Natural killer cell (primary cell): ENCODE results near the gene RBFOX2. TPM values are rescaled to one million over a fixed set of nuclear protein-coding genes. Genes with fewer than 3 reads are reported as not detected.

Source experiments
- ATAC-seq, 3 donors: fragments of 150-1000 bp in 2 of 3; fragments of 200-7000 bp in 1 of 3; cut with Tn5 transposase; 1 replicate in 1 of 3; 2 replicates in 2 of 3; pipeline ENCODE4 v1.10.0; 2021; ENCODE audit warnings: mild to moderate bottlenecking in 2 of 3, moderate library complexity in 2 of 3
- DNase-seq, 2 donors: peaks; one replicate each; pipeline versions ENCODE4 v3.0.0 to v3.0.0-alpha.2; 2013 to 2021; ENCODE audit warnings: mixed read lengths in 1 of 2
- H3K27ac ChIP-seq: one replicate; pipeline ENCODE4 v1.5.1; 2013; ENCODE audit warnings: mild to moderate bottlenecking, low read length
- H3K27me3 ChIP-seq: one replicate; pipeline ENCODE4 v1.6.1; 2013; ENCODE audit warnings: low read length; ENCODE audit not compliant: control insufficient read depth, insufficient read depth
- H3K36me3 ChIP-seq: one replicate; pipeline ENCODE4 v1.6.1; 2013; ENCODE audit warnings: low read length; ENCODE audit not compliant: control insufficient read depth, insufficient read depth
- H3K4me1 ChIP-seq: one replicate; pipeline ENCODE4 v1.6.1; 2013; ENCODE audit warnings: low read length; ENCODE audit not compliant: control insufficient read depth, insufficient read depth
- H3K4me3 ChIP-seq: one replicate; pipeline ENCODE4 v1.5.1; 2013; ENCODE audit warnings: low read length
- H3K9me3 ChIP-seq: one replicate; pipeline ENCODE4 v1.6.1; 2013; ENCODE audit warnings: low read length; ENCODE audit not compliant: control insufficient read depth, insufficient read depth
- H3K27ac Mint-ChIP-seq, 2 donors: one replicate each; pipeline ENCODE4 v1.8.0; 2022; ENCODE audit warnings: mild to moderate bottlenecking in 2 of 2, mixed read lengths in 2 of 2, moderate library complexity in 1 of 2
- H3K27me3 Mint-ChIP-seq, 2 donors: one replicate each; pipeline ENCODE4 v1.8.0; 2022; ENCODE audit warnings: low read depth in 2 of 2, mixed read lengths in 2 of 2
- H3K36me3 Mint-ChIP-seq: one replicate; pipeline ENCODE4 v1.8.0; 2022; ENCODE audit warnings: mixed read lengths
- H3K4me1 Mint-ChIP-seq, 2 donors: one replicate each; pipeline ENCODE4 v1.8.0; 2022; ENCODE audit warnings: mixed read lengths in 2 of 2
- H3K4me3 Mint-ChIP-seq: one replicate; pipeline ENCODE4 v1.8.0; 2022; ENCODE audit warnings: mild to moderate bottlenecking, moderate library complexity, mixed read lengths
- H3K9me3 Mint-ChIP-seq, 2 donors: one replicate each; pipeline ENCODE4 v1.8.0; 2022; ENCODE audit warnings: mixed read lengths in 2 of 2
- WGBS: methylation state at CpG from one replicate; pipeline ENCODE4 v1.1.7; 2013; ENCODE audit warnings: missing lambda C conversion rate; ENCODE audit not compliant: insufficient coverage; 5-methylcytosine and 5-hydroxymethylcytosine counted together
- intact Hi-C: fragments of 100-400 bp; cut with micrococcal nuclease; formaldehyde crosslinking; loops from one replicate; pipeline ENCODE4 v1.14.2; 2022
- total RNA-seq, 4 donors: library from RNA; stranded (reverse); fragments of 120-200 nt in 1 of 4; gene quantifications; one replicate each; pipeline versions ENCODE4 v1.2.3 to v1.2.4, GENCODE V29; 2013 to 2022
- TF ChIP-seq, protein P1 (sequence below): fragments of 200-600 bp; IDR thresholded peaks from one replicate; pipeline ENCODE4 v1.8.0; 2022; ENCODE audit warnings: antibody characterized with exemption

RBFOX2 gene
- total RNA-seq, 3 donors from 2014 or later (not counting 1 experiment from before 2014, with no cell fraction given) = 1.0 to 4.7 (median 3.0) TPM

DNA sequence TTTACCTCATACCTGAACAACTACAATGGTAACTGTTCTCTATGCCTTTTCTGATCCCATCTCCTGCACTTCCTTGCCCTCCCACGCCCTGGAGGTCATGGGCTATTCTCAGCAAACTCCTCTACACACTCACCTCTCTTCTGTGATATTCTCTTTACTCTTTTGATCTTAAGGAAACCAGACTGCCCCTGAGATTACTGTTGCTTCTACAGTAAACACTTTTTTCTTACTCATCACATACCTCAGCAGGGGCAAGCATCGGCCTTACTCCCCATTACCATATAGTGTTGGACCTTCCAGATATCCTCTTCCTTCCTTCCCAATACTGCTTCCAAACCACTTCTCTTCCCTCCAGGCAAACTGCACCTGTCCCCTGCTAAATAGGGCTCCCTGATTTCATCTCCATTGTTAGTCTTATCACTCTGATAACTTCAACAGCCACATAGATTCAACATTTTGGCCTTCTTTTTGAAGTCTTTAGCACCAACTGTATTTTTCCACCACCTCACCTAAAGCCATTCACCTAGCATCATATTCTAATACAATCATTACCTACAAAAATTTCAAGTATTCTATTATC lies 141.2 kb downstream of the RBFOX2 start:
- Histone ChIP-seq H3K36me3 (no peaks in the 10 kb centered on the region), H3K4me1 (no peaks in the 10 kb centered on the region), H3K9me3 (no peaks in the 10 kb centered on the region), H3K27me3 (no peaks in the 10 kb centered on the region), H3K27ac (no peak overlapping the region), H3K4me3 (no peak overlapping the region)
- TF ChIP-seq, protein P1, sequence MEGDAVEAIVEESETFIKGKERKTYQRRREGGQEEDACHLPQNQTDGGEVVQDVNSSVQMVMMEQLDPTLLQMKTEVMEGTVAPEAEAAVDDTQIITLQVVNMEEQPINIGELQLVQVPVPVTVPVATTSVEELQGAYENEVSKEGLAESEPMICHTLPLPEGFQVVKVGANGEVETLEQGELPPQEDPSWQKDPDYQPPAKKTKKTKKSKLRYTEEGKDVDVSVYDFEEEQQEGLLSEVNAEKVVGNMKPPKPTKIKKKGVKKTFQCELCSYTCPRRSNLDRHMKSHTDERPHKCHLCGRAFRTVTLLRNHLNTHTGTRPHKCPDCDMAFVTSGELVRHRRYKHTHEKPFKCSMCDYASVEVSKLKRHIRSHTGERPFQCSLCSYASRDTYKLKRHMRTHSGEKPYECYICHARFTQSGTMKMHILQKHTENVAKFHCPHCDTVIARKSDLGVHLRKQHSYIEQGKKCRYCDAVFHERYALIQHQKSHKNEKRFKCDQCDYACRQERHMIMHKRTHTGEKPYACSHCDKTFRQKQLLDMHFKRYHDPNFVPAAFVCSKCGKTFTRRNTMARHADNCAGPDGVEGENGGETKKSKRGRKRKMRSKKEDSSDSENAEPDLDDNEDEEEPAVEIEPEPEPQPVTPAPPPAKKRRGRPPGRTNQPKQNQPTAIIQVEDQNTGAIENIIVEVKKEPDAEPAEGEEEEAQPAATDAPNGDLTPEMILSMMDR = no peak
- Mint-ChIP-seq H3K4me3 (no peak overlapping the region), H3K9me3 (no peaks in the 10 kb centered on the region), H3K27ac (no peak overlapping the region), H3K27me3 (peaks cover 2 to 6% of the 10 kb centered on the region in 2 donors), H3K36me3 (no peaks in the 10 kb centered on the region), H3K4me1 (peaks cover 0 to 12% of the 10 kb centered on the region in 2 donors)
- intact Hi-C loops = no loop called here
- ATAC-seq (no peak), DNase-seq (no peak)
- 92% methylated on average over 2 of the region's 2 CpGs for WGBS

DNA sequence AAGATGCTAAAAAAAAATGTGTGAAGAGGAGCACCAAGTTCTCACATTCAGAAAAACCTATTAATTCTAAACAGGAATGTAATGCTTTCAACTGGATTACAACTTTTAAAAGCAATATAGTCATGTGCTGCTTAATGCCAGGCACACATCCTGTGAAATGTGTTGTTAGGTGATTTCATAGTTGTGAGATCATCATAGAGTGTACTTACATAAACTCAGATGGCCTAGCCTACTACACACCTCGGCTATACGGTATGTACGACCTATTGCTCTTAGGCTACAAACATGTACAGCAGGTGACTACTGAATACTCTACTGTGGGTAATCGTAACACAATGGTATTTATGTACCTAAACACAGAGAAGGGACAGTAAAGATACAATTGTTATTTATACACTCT lies 142.3 kb downstream of the RBFOX2 start:
- Mint-ChIP-seq H3K4me3 (no peak overlapping the region), H3K27ac (no peak overlapping the region), H3K27me3 (no peaks in the 10 kb centered on the region), H3K9me3 (no peaks in the 10 kb centered on the region), H3K36me3 (no peaks in the 10 kb centered on the region), H3K4me1 (peaks cover 0 to 13% of the 10 kb centered on the region in 2 donors)
- TF ChIP-seq, protein P1 = no peak
- DNase-seq (no peak), ATAC-seq (no peak)
- Histone ChIP-seq H3K9me3 (no peaks in the 10 kb centered on the region), H3K4me3 (no peak overlapping the region), H3K27me3 (no peaks in the 10 kb centered on the region), H3K27ac (no peak overlapping the region), H3K4me1 (no peaks in the 10 kb centered on the region), H3K36me3 (no peaks in the 10 kb centered on the region)
- intact Hi-C loops = no loop called here
- WGBS = 96% methylated on average over 4 of the region's 4 CpGs

DNA sequence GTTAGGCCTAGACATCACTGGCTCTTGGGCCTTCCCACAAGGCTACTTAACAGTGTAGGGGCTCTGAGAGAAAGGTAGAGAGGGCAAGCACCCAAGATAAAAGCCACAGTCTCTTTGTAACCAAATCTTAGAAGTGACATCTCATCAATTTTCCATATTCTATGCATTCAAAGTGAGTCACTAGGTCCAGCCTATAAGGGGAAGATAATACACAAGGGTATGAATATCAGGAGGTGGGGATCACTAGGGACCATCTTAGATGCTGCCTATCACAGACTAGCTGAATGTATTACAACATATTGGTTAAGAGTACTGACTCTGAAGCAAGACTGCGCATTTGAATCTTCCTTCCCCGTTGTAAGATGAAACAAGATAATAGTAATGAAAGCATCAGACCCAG lies 144.1 kb downstream of the RBFOX2 start:
- H3K27ac ChIP-seq = no peak overlapping the region
- Mint-ChIP-seq H3K27ac (no peak overlapping the region), H3K4me1 (peaks cover 0 to 18% of the 10 kb centered on the region in 2 donors), H3K9me3 (no peaks in the 10 kb centered on the region), H3K4me3 (no peak overlapping the region), H3K36me3 (no peaks in the 10 kb centered on the region), H3K27me3 (peaks cover 0 to 1% of the 10 kb centered on the region in 2 donors)
- WGBS = 91% methylated on average over 2 of the region's 2 CpGs
- no peaks in the 10 kb centered on the region for H3K4me1 ChIP-seq
- no peaks in the 10 kb centered on the region for H3K9me3 ChIP-seq
- no peaks in the 10 kb centered on the region for H3K36me3 ChIP-seq
- TF ChIP-seq, protein P1 = no peak
- H3K4me3 ChIP-seq = no peak overlapping the region
- intact Hi-C loops = no loop called here
- no peak for DNase-seq
- H3K27me3 ChIP-seq = no peaks in the 10 kb centered on the region
- ATAC-seq = no peak

DNA sequence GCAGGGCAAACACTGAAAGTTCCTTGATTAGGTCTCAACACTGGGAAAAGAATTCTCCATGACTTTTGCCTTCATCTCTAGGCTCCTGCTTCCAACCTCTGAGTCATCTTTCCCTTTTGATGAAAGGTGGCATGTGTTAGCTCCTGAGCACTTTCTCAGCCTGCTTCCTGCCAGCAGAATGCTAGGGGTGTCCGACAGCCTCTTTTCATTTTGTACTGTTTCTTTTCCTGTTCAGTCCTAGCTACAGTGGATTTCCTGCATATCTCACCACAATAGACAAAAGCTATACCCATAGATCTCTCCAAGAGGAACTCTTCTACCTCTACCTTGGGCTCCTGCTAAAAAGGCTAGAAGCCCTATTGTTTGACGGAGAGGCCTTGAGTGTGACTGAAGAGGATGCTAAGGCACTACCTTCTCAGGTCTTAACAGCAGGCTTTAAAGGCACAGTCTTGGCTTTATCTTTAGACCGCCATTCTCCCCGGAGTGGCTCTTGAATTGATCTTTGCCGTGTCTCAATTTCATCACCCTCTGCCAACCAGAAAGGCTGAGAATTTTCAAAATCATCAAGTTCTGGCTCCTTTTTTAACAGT lies 145.5 kb downstream of the RBFOX2 start:
- Mint-ChIP-seq H3K27ac (no peak overlapping the region), H3K4me3 (no peak overlapping the region), H3K4me1 (peaks cover 0 to 18% of the 10 kb centered on the region in 2 donors), H3K36me3 (no peaks in the 10 kb centered on the region), H3K27me3 (peaks cover 0 to 2% of the 10 kb centered on the region in 2 donors), H3K9me3 (no peaks in the 10 kb centered on the region)
- no peak for ATAC-seq
- intact Hi-C loops = no loop called here
- no peak overlapping the region for H3K4me3 ChIP-seq
- H3K4me1 ChIP-seq = no peaks in the 10 kb centered on the region
- H3K36me3 ChIP-seq = no peaks in the 10 kb centered on the region
- H3K9me3 ChIP-seq = no peaks in the 10 kb centered on the region
- peak in 1 of 2 donors; percentile 21 for DNase-seq
- TF ChIP-seq, protein P1 = no peak
- H3K27ac ChIP-seq = no peak overlapping the region
- no peaks in the 10 kb centered on the region for H3K27me3 ChIP-seq
- 75% methylated on average over 5 of the region's 5 CpGs for WGBS
